ENCODE data around the gene CAPG.
A peak's percentile ranks its signal among the peaks of the same experiment; 100 is the strongest.
"Not testable (repeated sequence)": the region's sequence is repeated elsewhere in the genome, so short reads cannot be mapped to it uniquely, and the experiment has no call there.

Gene CAPG, protein sequence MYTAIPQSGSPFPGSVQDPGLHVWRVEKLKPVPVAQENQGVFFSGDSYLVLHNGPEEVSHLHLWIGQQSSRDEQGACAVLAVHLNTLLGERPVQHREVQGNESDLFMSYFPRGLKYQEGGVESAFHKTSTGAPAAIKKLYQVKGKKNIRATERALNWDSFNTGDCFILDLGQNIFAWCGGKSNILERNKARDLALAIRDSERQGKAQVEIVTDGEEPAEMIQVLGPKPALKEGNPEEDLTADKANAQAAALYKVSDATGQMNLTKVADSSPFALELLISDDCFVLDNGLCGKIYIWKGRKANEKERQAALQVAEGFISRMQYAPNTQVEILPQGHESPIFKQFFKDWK

DNA sequence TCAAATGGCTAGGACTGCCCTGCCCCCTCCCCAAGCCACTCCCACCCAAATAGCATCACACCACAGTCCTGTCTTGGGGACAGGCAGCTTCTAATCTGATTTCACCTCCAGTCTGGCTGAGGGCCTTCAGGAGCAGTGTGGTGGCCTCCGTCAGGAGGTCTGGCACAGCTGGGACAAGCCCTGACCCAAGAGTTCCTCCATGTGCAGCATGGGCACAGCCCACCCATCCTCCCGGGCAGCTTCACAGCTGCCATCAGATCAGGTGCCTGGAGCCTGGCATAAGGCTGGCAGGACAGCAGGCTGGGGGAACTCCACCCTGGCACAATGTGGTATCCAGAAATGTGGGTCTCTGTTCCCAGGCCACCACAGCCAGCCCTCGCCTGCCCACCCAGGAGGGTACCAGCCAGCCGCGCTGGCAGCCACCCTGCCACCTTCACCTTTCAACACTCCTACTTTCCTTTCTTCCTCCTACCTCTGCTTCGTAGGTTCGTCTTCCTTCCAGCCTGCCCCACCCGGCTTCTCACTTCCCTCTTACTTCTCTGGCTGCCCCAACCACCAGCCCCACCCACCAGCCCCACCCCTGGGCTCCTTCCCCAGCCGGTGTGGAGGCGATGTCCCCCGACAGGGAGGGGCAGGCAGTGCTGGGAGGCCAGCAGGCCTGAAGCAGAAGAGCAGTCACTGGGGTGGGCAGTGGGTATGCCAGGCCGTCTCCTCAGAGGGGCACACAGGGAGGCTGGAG lies at the start of gene CAPG:
Gene CAPG, minus strand, starts transcription at position 522 of the 739 bp plus-strand sequence. CDS start 8,221 bp downstream, outside the sequence.
- DNase-seq, result no peak

DNA sequence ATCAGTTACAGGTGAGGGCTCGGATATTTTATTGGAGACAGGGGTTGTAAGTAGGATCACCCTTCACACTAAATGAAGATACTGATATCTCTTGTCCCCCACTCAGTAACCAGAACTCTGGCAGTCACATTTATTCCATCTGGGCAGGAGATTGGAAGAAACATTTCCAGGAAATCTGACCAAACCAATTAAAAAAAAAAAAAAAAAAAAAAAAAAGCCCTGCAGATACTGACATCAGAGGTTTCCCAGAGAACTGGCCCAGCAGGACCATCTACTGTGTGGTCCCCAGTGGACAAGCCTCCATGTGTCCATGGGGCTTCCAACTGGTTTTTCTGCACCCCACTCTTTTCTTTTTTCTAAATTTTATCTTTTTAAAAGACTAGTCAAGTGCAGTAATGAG lies 49.6 kb upstream of the CAPG start:
- DNase-seq, result no peak

DNA sequence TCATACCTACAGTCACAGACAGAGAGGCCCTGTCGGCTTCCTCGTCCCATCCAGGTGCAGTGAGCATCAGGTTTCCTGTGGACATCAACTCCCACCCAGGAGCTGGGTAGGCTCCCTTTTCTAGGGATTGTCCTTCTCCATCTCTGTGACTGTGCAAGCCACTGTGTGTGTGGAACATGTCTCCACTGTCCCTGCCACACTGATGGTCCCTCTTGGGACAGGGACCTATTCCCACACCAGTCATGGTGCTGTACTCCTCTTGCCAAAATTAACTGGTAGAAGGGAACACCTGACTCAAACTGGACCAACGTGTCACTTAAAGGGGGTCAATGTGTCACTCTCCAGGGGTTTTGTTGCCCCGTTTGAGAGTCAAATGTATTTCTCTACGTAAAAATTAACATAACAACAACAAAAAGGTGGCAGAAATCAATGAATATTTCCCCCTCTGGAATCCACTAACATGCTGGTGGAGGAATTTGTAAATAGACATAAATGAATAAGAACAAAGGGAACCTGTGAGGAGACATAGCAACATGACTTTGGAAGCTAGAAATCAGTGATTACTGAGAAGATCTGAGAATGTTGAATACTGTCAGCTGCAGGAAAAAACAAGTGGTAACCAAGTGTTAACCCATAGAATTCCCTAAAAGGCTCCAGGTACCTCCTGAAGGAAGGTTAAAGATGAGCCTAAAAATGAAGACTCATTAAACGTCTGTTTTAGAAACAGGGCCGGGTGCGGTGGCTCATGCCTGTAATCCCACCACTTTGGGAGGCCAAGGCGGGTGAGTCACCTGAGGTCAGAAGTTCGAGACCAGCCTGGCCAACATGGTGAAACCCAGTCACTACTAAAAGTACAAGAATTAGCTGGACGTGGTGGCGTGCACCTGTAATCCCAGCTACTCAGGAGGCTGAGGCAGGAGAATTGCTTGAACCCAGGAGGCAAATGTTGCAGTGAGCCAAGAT lies 48.7 kb upstream of the CAPG start:
- no peak for DNase-seq

DNA sequence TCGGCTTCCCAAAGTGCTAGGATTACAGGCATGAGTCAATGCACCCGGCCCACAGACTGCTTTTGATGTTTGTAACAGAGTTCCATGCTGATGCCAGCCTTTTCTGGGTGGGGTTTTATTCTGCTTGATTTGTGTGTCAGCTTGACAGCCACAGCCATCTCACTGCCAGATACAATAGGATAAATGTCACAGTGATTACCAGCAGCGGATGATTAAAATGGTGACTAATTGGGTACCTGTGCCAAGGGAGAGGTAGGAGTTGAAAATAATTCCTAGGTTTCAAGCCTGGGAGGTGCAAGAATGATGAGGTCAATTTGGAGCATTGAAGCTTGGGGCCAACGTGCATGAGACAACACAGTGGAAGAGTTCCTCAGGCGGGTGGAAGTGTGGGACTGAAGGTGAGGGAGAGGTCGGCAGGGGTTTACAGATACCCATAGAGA lies 47.7 kb upstream of the CAPG start:
- no peak for DNase-seq

DNA sequence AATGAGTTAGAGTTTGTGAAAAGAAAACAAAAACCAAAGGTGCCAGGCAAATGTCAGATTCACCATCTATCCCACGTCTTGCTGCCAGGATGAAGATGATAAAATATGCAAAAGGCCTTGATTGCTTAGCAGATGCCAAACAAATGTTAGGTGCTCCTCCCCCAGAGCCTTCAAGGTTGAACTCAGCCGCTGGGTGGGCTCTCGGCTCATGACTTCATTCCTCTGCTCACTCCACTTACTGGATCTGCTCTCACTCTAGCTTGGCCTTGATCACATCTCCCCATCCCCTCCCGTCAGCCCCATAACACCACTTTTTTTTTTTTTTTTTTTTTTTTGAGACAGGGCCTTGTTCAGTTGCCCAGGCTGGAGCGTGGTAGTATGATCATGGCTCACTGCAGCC lies 46.9 kb upstream of the CAPG start:
- no peak for DNase-seq

DNA sequence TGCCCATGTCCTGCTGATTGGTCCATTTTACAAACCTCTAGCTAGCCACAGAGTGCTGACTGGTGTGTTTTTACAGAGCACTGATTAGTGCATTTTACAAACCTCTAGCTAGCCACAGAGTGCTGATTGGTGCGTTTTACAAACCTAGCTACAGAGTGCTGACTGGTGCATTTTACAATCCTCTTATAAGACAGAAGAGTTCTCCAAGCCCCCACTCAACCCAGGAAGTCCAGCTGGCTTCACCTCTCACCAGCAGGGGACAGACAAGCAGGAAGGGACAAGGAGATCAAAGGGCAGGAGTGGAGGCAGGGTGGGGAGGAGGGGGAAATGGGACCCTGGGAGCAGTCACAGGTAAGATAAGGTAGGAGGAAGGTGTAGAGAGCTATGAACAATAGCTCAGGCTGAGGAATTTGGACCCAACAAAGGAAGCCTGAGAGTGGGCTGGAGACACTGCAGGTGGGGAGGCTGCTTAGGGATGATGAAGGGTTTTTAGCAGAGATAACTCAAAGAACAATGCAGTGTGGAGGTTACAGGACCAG lies 45.5 kb upstream of the CAPG start:
- no peak for DNase-seq

DNA sequence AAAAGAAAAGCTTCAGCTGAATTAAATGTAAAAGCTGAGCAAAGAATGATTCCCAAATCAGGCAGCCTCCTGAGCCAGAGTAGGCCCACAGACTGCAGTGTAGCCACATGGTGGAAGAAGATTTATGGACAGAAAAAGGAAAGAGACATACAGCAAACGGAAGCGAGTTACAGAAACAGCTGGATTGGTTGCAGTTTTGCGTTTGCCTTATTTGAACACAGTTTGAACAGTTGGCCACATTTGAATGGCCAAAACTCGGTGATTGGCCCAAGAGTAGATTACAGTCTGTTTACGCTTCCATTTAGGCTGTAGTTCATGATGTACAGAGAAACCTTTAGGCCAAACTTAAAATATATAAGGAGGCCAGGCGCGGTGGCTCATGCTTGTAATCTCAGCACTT lies 43.4 kb upstream of the CAPG start:
- no peak for DNase-seq

DNA sequence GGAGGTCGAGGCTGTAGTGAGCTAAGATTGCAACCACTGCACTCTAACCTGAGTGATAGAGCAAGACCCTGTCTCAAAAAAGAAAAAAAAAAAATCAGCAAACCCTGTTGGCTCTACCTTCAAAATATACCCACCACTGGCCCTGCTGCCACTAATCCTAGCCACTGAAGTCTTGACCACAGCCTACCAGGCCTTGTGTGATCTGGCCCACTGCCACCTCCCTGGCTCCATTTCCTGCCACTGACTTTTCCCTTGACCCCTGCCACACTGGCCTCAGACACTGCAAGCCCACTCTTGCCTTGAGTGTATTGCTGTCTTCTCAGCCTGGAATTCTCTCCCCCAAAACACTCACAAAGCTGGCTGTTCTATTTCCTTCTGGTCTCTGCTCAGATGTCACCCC lies 42.1 kb upstream of the CAPG start:
- no peak for DNase-seq

DNA sequence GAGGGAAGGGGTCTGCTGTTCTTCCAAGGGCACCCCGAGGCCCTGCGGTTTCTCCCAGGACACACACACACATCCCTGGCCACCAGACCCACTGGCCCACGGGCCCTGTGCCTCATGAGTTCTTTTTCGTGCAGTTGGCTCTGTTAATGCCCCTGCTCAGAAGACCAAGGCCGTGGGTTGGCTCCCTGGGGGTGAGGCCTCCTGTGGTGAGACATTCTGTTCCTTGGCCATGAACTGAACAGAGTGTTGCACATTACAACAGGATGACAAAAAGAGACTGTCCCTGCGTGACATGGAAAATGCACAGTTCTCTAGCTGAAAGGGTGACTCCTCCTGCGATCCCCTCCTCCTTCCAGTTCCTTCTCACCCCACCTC lies 39.0 kb upstream of the CAPG start:
- no peak for DNase-seq

DNA sequence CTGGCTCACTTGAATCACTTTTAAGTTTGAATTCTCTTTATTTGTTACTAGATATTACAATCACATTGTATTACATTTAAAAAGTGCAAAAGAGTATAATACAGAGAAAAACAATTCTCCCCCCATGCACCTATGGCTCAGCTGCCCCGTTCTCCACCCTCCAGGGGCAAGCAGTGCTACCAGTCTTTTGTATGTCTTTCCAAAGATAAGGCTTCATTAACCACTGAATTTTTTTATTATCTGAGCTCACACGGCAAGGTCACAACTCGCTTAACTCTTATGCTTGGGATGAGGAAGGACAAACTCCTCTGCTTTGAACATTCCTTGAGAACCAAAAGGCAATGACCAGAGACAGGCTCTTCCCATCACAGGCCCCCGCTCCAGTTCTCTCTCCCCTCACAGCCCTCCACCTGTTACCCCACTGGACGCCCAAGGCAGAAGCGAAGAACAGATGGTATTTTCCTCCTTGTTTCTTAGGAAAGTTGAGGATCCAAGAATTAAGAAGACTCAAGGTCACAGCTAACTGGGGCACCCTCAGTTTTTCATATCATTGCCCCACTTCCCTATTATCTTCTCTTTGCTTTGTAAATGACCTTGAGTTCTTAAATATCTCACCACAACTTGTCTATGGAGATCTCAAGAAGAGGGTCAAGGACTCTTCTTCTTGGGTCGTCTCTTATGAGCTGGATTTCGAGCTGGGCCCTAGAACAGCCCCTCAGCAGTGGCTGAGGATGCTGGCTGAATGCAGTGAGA lies 38.5 kb upstream of the CAPG start:
- DNase-seq, result no peak

DNA sequence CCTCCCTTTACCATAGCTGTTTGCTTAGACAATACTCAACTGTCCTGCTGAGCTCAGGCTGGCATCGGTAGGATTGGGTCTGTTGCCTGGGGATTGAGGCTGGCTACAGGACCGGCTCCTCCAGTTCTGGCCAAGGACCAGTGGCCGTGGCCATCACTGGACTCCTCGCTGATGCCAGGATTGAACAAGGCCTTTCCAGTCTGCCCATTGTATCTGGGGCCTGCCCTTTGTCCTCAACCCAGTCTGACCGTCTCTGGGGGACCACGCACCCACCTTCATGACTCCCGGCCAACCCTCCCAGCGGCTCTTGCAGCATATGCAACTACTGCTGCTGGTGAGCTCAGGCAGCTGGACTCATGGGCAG lies 37.0 kb upstream of the CAPG start:
- no peak for DNase-seq

DNA sequence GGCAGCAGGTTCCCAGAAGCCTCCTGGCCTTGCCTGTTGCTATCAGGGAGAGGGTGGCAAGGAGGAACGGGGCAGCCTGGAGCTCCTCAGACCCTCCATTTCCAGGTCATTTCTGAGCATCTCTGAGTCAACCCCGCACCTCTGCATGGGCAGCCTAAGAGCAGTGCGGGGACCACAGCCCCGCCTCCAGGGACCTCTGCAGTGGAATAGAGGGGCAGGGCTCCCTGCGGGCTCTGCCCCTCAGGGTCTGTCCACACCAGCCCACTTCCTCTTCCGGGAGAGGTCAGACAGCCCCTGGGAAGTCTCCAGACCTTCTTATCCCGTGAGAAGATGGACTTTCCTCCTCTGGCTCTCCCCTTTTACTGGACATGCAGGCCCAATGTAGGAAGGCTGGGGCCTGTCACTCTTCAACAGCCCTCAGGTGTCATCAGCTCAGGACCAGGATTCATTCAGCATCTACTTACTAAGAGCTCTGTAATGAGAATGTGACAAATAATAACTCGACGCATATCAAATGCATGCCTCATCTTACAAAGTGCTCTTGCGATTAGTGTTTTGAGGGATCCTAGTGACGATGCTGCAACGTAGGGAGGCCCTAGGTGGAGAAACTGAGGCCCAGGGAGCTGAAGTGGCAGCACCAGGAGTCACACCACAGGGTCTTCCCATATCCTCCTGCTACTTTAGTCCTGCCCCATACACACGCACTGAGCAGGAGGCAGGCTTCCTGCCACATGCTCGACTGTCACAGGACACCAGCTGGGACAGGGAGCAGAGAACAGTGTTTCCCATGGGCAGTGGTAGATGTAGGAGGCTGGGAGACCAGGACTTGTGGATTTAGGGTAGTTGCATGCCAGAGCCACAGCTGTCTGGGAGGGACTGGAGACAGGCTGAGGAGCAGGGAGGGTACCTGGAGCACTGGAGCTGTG lies 36.4 kb upstream of the CAPG start:
- DNase-seq, result no peak

DNA sequence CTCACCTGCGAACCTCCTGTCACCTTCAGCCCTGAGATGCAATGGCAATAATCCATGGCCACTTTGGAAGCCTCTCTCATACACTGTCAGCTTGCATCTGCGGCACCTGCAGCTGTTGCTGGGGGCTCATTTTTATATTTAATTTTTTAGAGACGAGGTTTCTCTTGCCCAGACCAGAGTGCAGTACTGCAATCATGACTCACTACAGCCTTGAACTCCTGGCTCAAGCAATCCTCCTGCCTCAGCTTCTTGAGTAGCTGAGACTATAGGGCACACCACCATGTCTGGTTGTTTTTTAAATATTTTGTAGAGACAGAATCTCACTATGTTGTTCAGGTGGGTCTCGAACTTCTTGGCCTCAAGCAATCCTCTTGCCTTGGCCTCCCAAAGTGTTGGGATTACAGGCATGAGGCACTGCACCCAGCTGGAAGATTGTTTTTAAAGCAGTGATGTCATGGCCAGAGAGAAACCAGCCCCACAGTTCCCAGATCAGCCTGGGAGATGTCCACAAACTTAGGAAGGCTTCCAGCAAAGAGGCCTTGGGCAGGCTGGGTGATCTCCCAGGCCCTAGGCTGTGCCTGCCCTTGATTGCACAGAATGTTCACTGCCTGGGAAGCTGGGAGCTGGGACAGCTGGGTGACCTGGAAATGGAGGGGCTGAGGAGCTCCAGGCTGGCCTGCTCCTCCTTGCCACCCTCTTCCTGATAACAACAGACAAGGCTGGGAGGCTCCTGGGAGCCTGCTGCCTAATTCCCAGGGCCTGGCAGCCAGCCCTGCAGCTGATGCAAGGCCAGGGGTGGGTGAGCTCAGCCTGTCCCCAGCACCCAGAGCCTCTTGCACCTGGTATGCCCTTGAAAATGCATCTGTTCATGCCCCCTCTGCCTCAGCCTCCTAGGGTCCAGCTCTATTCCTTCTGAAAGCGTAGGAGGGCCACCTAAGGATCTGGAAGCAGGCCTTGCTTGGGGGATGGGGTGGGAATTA lies 35.4 kb upstream of the CAPG start:
- peak; percentile 87 for DNase-seq

DNA sequence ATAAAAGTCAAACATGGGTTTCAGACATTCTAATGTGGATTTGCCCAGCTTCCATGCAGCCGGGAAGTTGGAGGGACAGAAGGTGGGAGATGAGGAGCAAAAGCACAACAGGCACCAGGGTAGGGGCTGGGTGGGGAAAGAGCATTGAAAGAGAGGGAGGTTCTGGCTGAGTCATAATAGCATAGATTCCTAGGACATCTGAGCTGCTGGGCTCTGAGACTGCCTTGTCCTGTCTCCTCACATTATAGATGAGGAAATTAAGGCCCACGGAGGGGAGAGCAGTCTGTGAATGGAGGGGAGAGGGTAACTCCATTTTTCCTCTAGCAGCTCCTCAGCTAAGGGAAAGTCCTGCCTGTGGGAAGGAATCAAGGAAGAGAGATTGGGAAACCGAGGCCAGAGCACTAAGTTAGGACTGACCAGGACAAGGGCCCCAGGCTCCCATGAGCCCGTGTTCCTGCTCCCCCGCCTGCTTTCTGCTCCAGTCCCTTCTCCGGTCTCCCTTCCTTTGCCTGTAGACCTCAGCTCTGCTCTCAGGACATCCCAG lies 34.5 kb upstream of the CAPG start:
- peak; percentile 62 for DNase-seq

DNA sequence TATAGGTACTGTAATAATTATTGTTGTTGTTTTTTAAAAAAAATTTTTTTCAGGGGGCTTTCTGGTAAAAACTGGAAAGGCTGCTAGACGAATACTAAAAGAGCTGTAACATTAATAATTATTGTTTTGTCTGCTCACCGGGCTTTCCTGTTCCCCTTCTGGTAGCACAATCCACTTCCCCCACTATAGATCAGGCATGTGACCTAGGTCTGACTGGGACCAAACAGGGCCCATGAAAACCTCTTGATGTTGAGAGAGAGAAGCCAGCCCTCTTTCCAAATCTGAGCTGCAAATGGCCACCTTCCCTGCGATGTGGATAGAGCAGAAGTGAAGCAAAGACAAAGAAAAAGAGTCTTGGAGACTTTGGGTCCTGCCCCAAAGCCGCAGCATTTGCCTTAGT lies 31.7 kb upstream of the CAPG start:
- DNase-seq, result no peak

DNA sequence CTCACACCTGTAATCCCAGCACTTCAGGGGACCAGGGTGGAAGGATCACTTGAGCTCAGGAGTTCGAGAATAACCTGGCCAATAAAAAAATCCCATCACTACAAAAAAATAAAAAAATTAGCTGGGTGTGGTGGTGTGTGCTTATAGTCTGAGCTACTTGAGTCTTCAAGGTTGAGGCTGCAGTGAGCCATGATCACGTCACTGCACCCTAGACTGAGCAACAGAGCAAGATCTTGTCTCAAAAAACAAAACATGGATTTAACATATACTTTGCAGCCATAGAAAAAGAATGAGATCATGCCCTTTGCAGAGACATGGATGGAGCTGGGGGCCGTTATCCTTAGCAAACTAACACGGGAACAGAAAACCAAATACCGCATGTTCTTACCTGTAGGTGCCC lies 30.6 kb upstream of the CAPG start:
- DNase-seq, result no peak

DNA sequence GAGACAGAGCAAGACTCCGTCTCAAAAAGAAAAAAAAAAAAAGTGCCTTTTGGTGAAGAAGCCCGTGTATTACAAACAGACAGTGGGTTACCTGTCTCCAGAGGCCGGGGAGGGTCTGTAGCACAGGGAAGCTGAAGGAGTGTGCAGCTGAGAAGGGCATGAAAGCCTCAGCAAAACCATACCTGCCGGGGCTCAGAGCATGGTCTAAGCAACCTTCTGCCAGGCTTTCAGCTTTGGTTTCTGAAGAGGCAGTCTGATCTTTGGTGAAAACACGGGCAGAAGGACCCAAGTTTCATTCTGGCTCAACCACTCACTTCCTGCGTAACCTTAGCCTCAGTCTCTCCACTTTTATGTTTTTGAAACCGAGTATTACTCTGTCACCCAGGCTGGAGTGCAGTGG lies 29.8 kb upstream of the CAPG start:
- DNase-seq, result no peak

DNA sequence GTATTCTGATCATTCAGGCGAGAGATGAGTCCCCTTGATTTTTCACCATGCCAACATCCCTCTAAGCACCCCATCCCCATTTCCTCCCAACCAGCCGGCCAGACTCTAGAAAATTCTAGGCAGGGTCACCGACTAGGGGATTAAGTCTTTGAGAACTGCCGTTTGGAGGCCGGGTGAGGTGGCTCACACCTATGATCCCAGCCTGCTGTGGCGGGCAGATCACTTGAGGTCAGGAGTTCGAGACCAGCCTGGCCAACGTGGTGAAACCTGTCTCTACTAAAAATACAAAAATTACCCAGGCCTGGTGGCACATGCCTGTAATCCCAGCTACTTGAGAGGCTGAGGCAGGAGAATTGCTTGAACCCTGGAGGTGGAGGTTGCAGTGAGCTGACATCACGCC lies 29.4 kb upstream of the CAPG start:
- DNase-seq, result not testable (repeated sequence)

DNA sequence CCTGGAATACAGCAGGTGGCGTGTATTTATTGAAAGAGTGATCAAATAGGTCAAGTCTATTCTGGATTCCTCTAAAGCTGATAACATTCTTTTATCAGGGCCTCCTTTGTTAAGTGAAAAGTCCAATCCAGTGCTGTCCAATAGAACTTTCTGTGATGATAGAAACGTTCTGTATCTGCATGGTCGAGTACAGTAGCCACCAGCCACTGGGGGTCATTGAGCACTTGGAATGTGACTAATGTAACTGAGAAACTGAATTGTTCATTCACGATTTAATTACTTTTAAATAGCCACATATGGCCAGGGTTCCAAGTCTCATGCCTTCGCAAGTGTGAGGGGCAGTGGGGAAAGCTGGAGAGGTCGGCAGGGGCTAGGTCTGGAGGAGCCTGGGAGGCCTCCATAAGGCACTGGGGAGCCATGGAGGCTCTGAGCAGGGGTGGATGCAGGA lies 28.9 kb upstream of the CAPG start:
- DNase-seq, result no peak
